HG03095 (cell line): ENCODE data around the gene PDIK1L.

Experiments
- ATAC-seq: cut with Tn5 transposase; IDR thresholded peaks from one replicate; pipeline ENCODE4 v1.9.1; 2021; ENCODE audit warnings: moderate library complexity; ENCODE audit not compliant: unreplicated experiment

PDIK1L gene

DNA sequence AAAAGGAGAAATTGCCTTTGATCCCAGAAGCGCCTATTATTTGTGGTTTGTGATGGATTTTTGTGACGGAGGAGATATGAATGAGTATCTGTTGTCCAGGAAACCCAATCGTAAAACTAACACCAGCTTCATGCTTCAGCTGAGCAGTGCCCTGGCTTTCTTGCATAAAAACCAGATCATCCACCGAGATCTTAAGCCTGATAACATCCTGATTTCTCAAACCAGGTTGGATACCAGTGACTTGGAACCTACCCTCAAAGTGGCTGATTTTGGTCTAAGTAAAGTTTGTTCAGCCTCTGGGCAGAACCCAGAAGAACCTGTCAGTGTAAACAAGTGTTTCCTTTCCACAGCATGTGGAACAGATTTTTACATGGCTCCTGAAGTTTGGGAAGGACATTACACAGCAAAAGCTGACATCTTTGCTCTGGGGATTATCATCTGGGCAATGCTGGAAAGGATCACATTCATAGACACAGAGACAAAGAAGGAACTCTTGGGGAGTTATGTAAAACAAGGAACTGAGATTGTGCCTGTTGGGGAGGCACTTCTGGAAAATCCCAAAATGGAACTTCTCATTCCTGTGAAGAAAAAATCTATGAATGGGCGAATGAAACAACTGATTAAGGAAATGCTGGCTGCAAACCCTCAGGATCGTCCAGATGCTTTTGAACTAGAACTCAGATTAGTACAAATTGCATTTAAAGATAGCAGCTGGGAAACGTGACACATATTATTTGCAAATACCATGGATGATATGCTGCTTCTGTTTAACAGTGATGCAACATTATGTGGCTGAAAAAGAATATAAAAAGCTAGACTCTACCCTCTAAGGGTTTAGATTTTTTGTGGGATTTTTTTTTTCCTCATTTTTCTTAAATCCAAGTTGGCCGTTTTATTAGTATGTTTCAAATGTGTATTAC, 10.5 kb downstream of the PDIK1L start:
- no peak for ATAC-seq

DNA sequence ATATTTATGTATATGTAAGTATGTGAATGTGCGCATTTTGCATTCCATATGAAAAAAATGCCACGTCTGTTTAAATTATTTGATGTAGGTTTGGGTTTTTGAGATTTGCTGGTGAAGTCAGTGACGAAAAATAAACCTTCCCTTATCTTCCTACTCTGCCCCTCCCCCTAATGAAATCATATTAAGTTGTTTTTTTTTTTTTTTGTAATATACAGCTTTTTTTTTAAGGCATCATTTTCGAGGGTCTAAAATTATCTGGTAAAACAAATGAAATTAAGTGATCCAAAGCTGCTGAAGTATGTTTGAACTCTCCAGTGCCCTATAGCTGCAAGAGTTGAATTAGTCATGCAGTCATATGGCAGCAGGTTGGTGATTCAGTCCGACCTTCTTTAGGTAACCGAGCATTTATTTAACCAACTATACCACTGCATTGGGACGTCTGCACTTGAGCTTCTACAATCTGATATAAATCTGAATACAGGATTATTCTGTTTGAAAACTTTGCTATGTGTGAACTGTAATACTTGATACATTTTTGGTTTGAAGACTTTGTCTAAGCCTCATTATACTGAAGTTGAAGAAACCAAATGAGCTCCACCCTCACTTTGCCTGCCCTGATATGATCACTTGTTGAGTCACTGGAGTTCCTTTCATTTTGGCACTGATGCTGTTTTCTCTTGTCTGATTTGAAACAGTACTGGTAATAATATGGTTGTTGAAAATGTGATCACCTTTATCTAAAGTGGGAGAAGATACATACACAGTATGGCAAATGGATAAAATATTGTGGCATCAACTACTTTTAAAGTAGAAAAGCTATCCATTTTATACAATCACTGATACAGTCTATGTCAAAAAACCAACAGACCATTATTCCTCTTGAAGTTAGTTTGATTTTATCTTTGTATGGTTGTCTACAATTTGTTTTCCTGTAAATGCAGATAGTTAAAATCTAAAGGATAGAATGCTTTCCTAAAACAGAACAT, 11.7 kb downstream of the PDIK1L start:
- no peak for ATAC-seq

GRCh38 chr1:26124418-26125331, 13.1 kb downstream of the PDIK1L start:
- no peak for ATAC-seq

DNA sequence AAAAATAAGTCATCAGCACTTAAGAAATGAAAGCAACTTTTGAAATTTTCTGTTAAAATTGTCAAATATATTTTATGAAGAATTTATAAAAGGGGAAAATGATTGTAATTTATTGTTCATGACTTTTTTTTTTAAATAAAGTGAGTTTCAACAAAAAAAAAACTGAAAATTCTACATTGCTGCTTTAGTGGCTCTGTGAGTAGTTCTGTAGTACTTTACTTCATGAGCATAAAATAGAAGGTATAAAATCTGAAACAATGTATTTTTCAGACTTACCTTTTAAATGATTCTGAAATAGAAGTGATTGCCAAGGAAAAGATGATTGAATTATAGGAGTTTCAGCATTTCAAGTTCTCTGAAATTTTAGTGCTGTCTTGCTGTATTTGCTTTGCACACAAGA, 13.8 kb downstream of the PDIK1L start:
- ATAC-seq = no peak

- ATAC-seq = no peak
These were observed 14.3 kb downstream of the PDIK1L start for GRCh38 chr1:26125946-26126320.

GRCh38 chr1:26126321-26127084, 14.9 kb downstream of the PDIK1L start:
- no peak for ATAC-seq

DNA sequence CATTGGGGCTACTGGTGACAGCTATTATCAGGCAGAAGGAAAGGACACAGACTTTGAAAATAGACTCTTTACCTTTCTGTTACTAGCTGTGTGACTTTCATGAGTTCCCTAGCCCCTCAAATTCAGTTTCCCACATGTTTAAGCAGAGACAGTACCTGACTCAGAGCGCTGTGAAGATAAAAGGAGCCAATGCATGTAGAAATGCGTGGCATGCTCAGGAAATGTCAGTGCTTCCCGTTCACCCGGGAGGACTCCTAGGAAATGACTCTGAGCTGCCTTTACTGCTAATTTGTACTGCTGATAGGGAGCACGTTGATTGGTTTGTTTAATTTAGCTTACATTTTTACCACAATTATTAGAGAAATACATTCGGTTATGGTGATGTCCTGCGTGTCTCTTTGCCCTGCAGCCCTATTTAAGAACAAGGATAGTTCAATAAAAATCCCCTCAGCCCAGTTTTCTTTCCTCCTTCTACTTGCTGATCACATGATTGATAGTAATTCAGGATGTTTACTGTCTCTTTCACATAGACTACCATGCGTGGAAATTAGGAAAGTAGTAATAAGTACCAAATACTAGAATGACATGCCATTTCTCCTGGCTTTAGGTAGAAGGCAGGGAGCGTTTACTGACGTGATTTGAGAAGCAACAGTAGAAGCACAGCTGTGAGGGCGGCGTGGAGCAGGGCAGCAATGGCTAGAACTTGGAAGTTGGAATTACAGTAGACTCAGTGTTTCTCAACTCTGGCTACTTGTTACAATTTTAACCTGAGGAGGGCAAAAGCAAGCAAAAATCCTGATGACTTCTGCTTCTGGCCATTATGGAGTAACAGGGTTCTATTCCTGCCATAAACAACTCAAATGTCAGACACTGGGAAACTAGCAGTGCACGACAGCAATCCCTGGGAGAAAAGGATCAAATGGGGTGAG, 15.9 kb downstream of the PDIK1L start:
- ATAC-seq = no peak

GRCh38 chr1:26129778-26130177, 18.2 kb downstream of the PDIK1L start:
- ATAC-seq = no peak

GRCh38 chr1:26130695-26131094, 19.1 kb downstream of the PDIK1L start:
- no peak for ATAC-seq

- no peak for ATAC-seq
These were observed 20.7 kb downstream of the PDIK1L start for GRCh38 chr1:26132128-26132833.

DNA sequence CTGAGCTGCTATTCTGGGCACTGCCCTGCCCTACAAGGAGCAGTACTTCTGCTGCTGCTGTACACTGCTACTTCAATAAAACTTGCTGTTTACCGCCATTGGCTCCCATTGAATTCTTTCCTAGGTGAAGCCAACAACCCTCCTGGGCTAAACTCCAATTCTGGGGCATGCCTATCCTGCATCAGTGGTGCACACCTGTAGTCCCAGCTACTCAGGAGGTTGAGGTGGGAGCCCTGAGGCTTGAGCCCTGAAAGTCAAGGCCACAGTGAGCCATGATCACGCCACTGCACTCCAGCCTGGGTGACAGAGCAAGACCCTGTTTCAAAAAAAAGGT, 21.2 kb downstream of the PDIK1L start:
- ATAC-seq = no peak

GRCh38 chr1:26134466-26134865, 22.8 kb downstream of the PDIK1L start:
- ATAC-seq = no peak

DNA sequence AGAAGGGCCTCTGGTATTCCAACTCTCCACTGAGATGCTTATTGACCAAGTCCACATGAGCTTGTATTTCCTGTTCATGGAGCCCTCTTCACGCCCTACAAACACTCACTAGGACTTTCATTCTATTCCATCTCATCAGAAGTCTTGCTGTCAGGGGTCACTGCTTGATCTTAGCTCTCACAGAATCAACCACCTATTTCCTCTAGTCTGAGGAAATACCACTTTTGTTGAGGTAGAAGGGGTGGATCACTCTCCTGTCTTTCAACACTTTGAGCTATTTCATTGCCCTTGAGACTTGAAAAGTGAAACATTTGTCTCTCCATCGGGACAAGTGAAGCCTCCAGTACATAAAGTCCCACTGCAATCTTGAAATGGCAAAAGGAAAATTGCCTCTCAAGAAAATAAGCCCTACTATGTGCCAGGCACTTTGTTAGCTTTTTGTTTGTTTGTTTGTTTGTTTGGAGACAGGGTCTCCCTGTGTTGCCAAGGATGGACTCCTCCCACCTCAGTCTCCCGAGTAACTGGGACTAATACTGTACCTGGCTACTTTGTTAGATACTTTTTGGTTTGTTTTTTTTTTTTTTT, 27.4 kb downstream of the PDIK1L start:
- ATAC-seq = no peak

DNA sequence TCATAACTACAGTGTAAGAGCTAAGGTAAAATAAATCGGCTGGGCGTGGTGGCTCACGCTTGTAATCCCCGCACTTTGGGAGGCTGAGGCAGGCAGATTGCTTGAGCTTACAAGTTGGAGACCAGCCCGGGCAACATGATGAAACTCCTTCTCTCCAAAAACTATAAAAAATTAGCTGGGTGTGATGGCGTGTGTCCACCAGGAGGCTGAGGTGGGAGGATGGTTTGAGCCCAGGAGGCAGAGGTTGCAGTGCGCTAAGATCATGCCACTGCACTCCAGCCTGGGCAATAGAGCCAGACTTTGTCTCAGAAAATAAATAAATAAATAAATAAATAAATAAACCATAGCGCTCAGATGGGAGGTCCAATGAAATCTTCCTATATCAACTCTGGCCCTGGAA, 30.5 kb downstream of the PDIK1L start:
- no peak for ATAC-seq

GRCh38 chr1:26145041-26145959, 33.7 kb downstream of the PDIK1L start:
- ATAC-seq = no peak

DNA sequence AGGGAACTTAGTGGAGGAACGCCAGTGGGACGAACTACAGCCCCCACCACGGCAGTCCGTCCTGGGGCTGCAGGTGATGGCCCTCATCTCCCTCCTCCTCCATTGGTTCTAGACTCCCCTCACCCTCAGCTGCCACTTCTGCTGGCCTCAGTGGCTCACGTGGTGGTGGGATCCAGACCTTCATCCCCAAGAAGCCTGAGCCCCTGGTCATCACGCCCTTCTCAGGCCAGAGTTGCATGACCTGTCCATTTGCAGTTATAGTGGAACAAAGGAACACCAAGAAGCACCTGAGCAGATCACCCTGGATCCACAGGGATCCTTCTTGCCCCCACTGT, 34.3 kb downstream of the PDIK1L start:
- no peak for ATAC-seq

GRCh38 chr1:26148887-26149286, 37.3 kb downstream of the PDIK1L start:
- no peak for ATAC-seq
